Naive thymus-derived CD4-positive, alpha-beta T cell (primary cell): ENCODE data around the gene GLE1. TPM values are rescaled to one million over a fixed set of nuclear protein-coding genes. Genes with fewer than 3 reads are reported as not detected.

Source experiments
- ATAC-seq: fragments of 150-1000 bp; cut with Tn5 transposase; 2 replicates; pipeline ENCODE4 v1.10.0; 2021; ENCODE audit warnings: mild to moderate bottlenecking, moderate library complexity
- CTCF ChIA-PET: fragments of 350-600 bp; sonication (Branson Sonifier 250); formaldehyde crosslinking; loops from one replicate; lab custom pipeline; 2021; ENCODE audit warnings: antibody characterized with exemption; lab: Charles Lee
- POLR2A ChIA-PET: fragments of 350-600 bp; sonication (Branson Sonifier 250); formaldehyde crosslinking; loops from one replicate; lab custom pipeline; 2021; ENCODE audit warnings: antibody characterized with exemption, inconsistent platforms; lab: Charles Lee
- DNase-seq, 9 donors: peaks; one replicate each; pipeline versions ENCODE4 v3.0.0 to v3.0.0-alpha.2; 2020 to 2022; ENCODE audit warnings: mixed read lengths in 1 of 9
- H3K27ac ChIP-seq: one replicate; pipeline ENCODE4 v1.7.0; 2013; ENCODE audit warnings: mild to moderate bottlenecking, low read depth, low read length, moderate library complexity
- H3K27me3 ChIP-seq, 2 donors: one replicate each; pipeline ENCODE4 v1.7.0; 2013; ENCODE audit warnings: low read length in 2 of 2, mild to moderate bottlenecking in 2 of 2, moderate library complexity in 2 of 2; ENCODE audit not compliant: control insufficient read depth in 2 of 2, insufficient read depth in 2 of 2
- H3K36me3 ChIP-seq, 3 experiments: 1 replicate in 2 of 3; 2 replicates in 1 of 3; pipeline ENCODE4 v1.7.0; 2013; ENCODE audit warnings: low read length in 3 of 3, mild to moderate bottlenecking in 3 of 3, moderate library complexity in 1 of 3; ENCODE audit not compliant: insufficient read depth in 3 of 3, control insufficient read depth in 2 of 3
- H3K4me1 ChIP-seq, 2 donors: one replicate each; pipeline ENCODE4 v1.7.0; 2013; ENCODE audit warnings: low read length in 2 of 2, mild to moderate bottlenecking in 2 of 2, moderate library complexity in 1 of 2; ENCODE audit not compliant: control insufficient read depth in 2 of 2, insufficient read depth in 2 of 2
- H3K4me3 ChIP-seq: 2 replicates; pipeline ENCODE4 v1.7.0; 2013; ENCODE audit warnings: mild to moderate bottlenecking, low read length
- H3K9me3 ChIP-seq, 3 experiments: 1 replicate in 2 of 3; 2 replicates in 1 of 3; pipeline ENCODE4 v1.7.0; 2013; ENCODE audit warnings: low read length in 3 of 3; ENCODE audit not compliant: control insufficient read depth in 2 of 3
- H3K27ac Mint-ChIP-seq, 9 donors: one replicate each; pipeline ENCODE4 v1.8.0; 2020 to 2022; ENCODE audit warnings: mixed read lengths in 9 of 9, mild to moderate bottlenecking in 8 of 9, moderate library complexity in 5 of 9, inconsistent platforms in 2 of 9
- H3K27me3 Mint-ChIP-seq, 5 donors: one replicate each; pipeline ENCODE4 v1.8.0; 2021 to 2022; ENCODE audit warnings: mixed read lengths in 5 of 5, mild to moderate bottlenecking in 1 of 5
- H3K36me3 Mint-ChIP-seq, 5 donors: one replicate each; pipeline ENCODE4 v1.8.0; 2020 to 2022; ENCODE audit warnings: mixed read lengths in 5 of 5, mild to moderate bottlenecking in 3 of 5, inconsistent platforms in 1 of 5
- H3K4me1 Mint-ChIP-seq, 7 donors: one replicate each; pipeline ENCODE4 v1.8.0; 2020 to 2022; ENCODE audit warnings: mixed read lengths in 7 of 7, mild to moderate bottlenecking in 3 of 7, inconsistent platforms in 1 of 7
- H3K4me3 Mint-ChIP-seq, 10 donors: one replicate each; pipeline ENCODE4 v1.8.0; 2020 to 2022; ENCODE audit warnings: mild to moderate bottlenecking in 10 of 10, mixed read lengths in 10 of 10, moderate library complexity in 6 of 10, inconsistent platforms in 2 of 10
- H3K9me3 Mint-ChIP-seq, 11 donors: one replicate each; pipeline ENCODE4 v1.8.0; 2020 to 2022; ENCODE audit warnings: mixed read lengths in 11 of 11, mild to moderate bottlenecking in 4 of 11, inconsistent platforms in 1 of 11, moderate library complexity in 1 of 11
- intact Hi-C, 2 donors: fragments of 100-400 bp; cut with micrococcal nuclease; formaldehyde crosslinking; loops; one replicate each; pipeline ENCODE4 v1.15.1; 2023
- polyA plus RNA-seq, 2 donors: library from polyadenylated mRNA; unstranded; fragments of 300-500 nt; fragmentation: Illumina TruSeq; gene quantifications; one replicate each; pipeline ENCODE4 v1.2.3, GENCODE V29; 2021
- total RNA-seq, 6 experiments: library from RNA in 5 of 6; stranded (reverse) in 5 of 6; gene quantifications; 1 replicate in 5 of 6; 2 replicates in 1 of 6; pipeline ENCODE4 v1.2.3 and lab custom pipeline; 2021 to 2026

The GLE1 gene
- total and polyA plus RNA-seq, 7 experiments from 2014 or later: 14.2 to 46.5 (median 30.5) TPM

GRCh38 chr9:128550770-128551656 is 46.5 kb downstream of the GLE1 start:
- Mint-ChIP-seq H3K36me3 (no peaks in the 10 kb centered on the region), H3K4me3 (peak overlapping the region in 8 of 10 donors; percentile 56 to 94 (median 90)), H3K4me1 (peaks cover 8 to 34% (median 26%) of the 10 kb centered on the region in 7 donors), H3K27me3 (no peaks in the 10 kb centered on the region), H3K27ac (peak overlapping the region; percentile 92 to 98 (median 97)), H3K9me3 (no peaks in the 10 kb centered on the region)
- Histone ChIP-seq H3K27me3 (no peaks in the 10 kb centered on the region), H3K9me3 (no peaks in the 10 kb centered on the region), H3K4me1 (peaks cover 33 to 34% of the 10 kb centered on the region in 2 donors), H3K4me3 (peak overlapping the region; percentile 84), H3K36me3 (no peaks in the 10 kb centered on the region), H3K27ac (peak overlapping the region; percentile 94)
- no peak for ATAC-seq
- peak in 2 of 9 donors; percentile 8 to 23 for DNase-seq
- CTCF ChIA-PET: interaction anchor here (0.5 kb wide), 1 partner anchor 141 kb away, joined by 3 read pairs; no protein-coding TSS in a partner anchor
- intact Hi-C loops: loop anchor here (5.0 kb wide), 5 partner anchors 36 to 351 kb away; partner anchors contain the start of genes COQ4 (in 1 of the 2), SET (in 1 of the 2) and TRUB2 (in 1 of the 2)
- POLR2A ChIA-PET: interaction anchor here (0.6 to 5.3 kb wide), 22 partner anchors 8 to 1186 kb away, joined by 3 to 53 read pairs (median 4); partner anchors contain the start of genes GLE1, ODF2, SET and URM1

GRCh38 chr9:128551657-128552152 is 47.2 kb downstream of the GLE1 start:
- ATAC-seq: no peak

GRCh38 chr9:128552153-128552743 is 47.7 kb downstream of the GLE1 start, which contains the start of gene SPTAN1:
Gene SPTAN1, plus strand, starts transcription at chr9:128552587. Its CDS starts 14,154 bp downstream, at chr9:128566741.
- Histone ChIP-seq H3K9me3 (no peaks in the 10 kb centered on the region), H3K4me3 (peak within 1 kb of the TSS; percentile 84), H3K27ac (peak within 1 kb of the TSS; percentile 94), H3K4me1 (peaks cover 44 to 45% of the 10 kb centered on the region in 2 donors), H3K36me3 (no peaks in the 10 kb centered on the region), H3K27me3 (no peaks in the 10 kb centered on the region)
- Mint-ChIP-seq H3K36me3 (no peaks in the 10 kb centered on the region), H3K27ac (peak within 1 kb of the TSS; percentile 92 to 98 (median 97)), H3K4me1 (peaks cover 15 to 38% (median 34%) of the 10 kb centered on the region in 7 donors), H3K4me3 (peak within 1 kb of the TSS in 7 of 10 donors; percentile 85 to 94 (median 92)), H3K9me3 (no peaks in the 10 kb centered on the region), H3K27me3 (no peaks in the 10 kb centered on the region)
- ChIA-PET POLR2A (interaction anchor here (0.6 to 5.3 kb wide), 25 partner anchors 8 to 941 kb away, joined by 3 to 53 read pairs (median 5); partner anchors contain the start of genes DOLPP1, ENDOG, GLE1 and KYAT1), CTCF (interaction anchor here (0.7 to 1.7 kb wide), 2 partner anchors 9 to 266 kb away, joined by 3 read pairs; partner anchors contain the start of gene ENDOG)
- DNase-seq (peak; percentile 92 to 98 (median 96)), ATAC-seq (peak; percentile 94)
- intact Hi-C loops: loop anchor here (1.0 to 5.0 kb wide), 20 partner anchors 35 to 395 kb away; partner anchors contain the start of genes COQ4 (in 2 of the 2), GLE1 (in 2 of the 2), ODF2 (in 2 of the 2) and SET (in 2 of the 2)

More at GRCh38 chr9:128551657-128552152, 47.2 kb downstream of the GLE1 start:
- Histone ChIP-seq H3K4me3 (peak overlapping the region; percentile 84), H3K4me1 (peaks cover 39 to 40% of the 10 kb centered on the region in 2 donors), H3K27ac (peak overlapping the region; percentile 94), H3K36me3 (no peaks in the 10 kb centered on the region), H3K9me3 (no peaks in the 10 kb centered on the region), H3K27me3 (no peaks in the 10 kb centered on the region)
- H3K9me3 Mint-ChIP-seq: no peaks in the 10 kb centered on the region
- ChIA-PET POLR2A (interaction anchor here (0.6 to 5.3 kb wide), 18 partner anchors 7 to 1186 kb away, joined by 3 to 53 read pairs (median 6); partner anchors contain the start of genes GLE1, KYAT1, LRRC8A and ODF2), CTCF (no interaction called here)
- no peaks in the 10 kb centered on the region for H3K27me3 Mint-ChIP-seq
- DNase-seq: no peak
- peaks cover 9 to 34% (median 30%) of the 10 kb centered on the region in 7 donors for H3K4me1 Mint-ChIP-seq
- peak overlapping the region; percentile 92 to 98 (median 97) for H3K27ac Mint-ChIP-seq
- H3K36me3 Mint-ChIP-seq: no peaks in the 10 kb centered on the region
- intact Hi-C loops: loop anchor here (1.0 to 5.0 kb wide), 20 partner anchors 35 to 396 kb away; partner anchors contain the start of genes COQ4 (in 2 of the 2), GLE1 (in 2 of the 2), ODF2 (in 2 of the 2) and SET (in 2 of the 2)
- H3K4me3 Mint-ChIP-seq: peak overlapping the region in 7 of 10 donors; percentile 85 to 94 (median 92)

- ATAC-seq (peak; percentile 18), DNase-seq (peak in 3 of 9 donors; percentile 30 to 79 (median 36))
- H3K4me1 ChIP-seq: peaks cover 44 to 47% of the 10 kb centered on the region in 2 donors
- H3K27ac ChIP-seq: peak overlapping the region; percentile 94
- Mint-ChIP-seq H3K27ac (no peak overlapping the region), H3K9me3 (no peaks in the 10 kb centered on the region), H3K27me3 (no peaks in the 10 kb centered on the region), H3K4me3 (peak overlapping the region in 1 of 10 donors; percentile 85), H3K4me1 (peaks cover 20 to 41% (median 35%) of the 10 kb centered on the region in 7 donors), H3K36me3 (no peaks in the 10 kb centered on the region)
- H3K4me3 ChIP-seq: peak overlapping the region; percentile 71
- intact Hi-C loops: loop anchor here (1.0 to 5.0 kb wide), 20 partner anchors 34 to 394 kb away; partner anchors contain the start of genes COQ4 (in 2 of the 2), GLE1 (in 2 of the 2), ODF2 (in 2 of the 2) and SET (in 2 of the 2)
- ChIA-PET POLR2A (interaction anchor here (0.6 to 5.3 kb wide), 28 partner anchors 8 to 528 kb away, joined by 3 to 53 read pairs (median 5); partner anchors contain the start of genes BBLN, DOLPP1, ENDOG and GLE1), CTCF (interaction anchor here (0.7 to 1.7 kb wide), 3 partner anchors 9 to 483 kb away, joined by 3 read pairs; partner anchors contain the start of genes ENDOG and MIGA2)
- H3K27me3 ChIP-seq: no peaks in the 10 kb centered on the region
- no peaks in the 10 kb centered on the region for H3K36me3 ChIP-seq
- H3K9me3 ChIP-seq: no peaks in the 10 kb centered on the region
Observed at GRCh38 chr9:128552744-128553440, 48.4 kb downstream of the GLE1 start.

GRCh38 chr9:128553728-128554127 is 49.2 kb downstream of the GLE1 start:
- intact Hi-C loops: loop anchor here (2.0 to 5.0 kb wide), 10 partner anchors 33 to 349 kb away; partner anchors contain the start of genes COQ4 (in 1 of the 2), GLE1 (in 1 of the 2), SET (in 1 of the 2) and TBC1D13 (in 1 of the 2)
- H3K9me3 Mint-ChIP-seq: no peaks in the 10 kb centered on the region
- Histone ChIP-seq H3K4me1 (peaks cover 48 to 52% of the 10 kb centered on the region in 2 donors), H3K27ac (peak overlapping the region; percentile 94), H3K36me3 (no peaks in the 10 kb centered on the region), H3K9me3 (no peaks in the 10 kb centered on the region), H3K27me3 (no peaks in the 10 kb centered on the region), H3K4me3 (peak overlapping the region; percentile 71)
- POLR2A ChIA-PET: interaction anchor here (0.6 to 5.3 kb wide), 20 partner anchors 9 to 394 kb away, joined by 3 to 53 read pairs (median 5); partner anchors contain the start of genes BBLN, GLE1, SET and URM1
- H3K27ac Mint-ChIP-seq: no peak overlapping the region
- no peak for ATAC-seq
- H3K27me3 Mint-ChIP-seq: no peaks in the 10 kb centered on the region
- H3K36me3 Mint-ChIP-seq: no peaks in the 10 kb centered on the region
- H3K4me1 Mint-ChIP-seq: peaks cover 29 to 45% (median 39%) of the 10 kb centered on the region in 7 donors
- CTCF ChIA-PET: interaction anchor here (0.8 to 1.7 kb wide), 2 partner anchors 264 to 483 kb away, joined by 3 read pairs; partner anchors contain the start of genes ENDOG and MIGA2
- H3K4me3 Mint-ChIP-seq: no peak overlapping the region
- DNase-seq: no peak
